IPS-20b (cell line): Measurements from ENCODE around the gene RFC2.
"Not testable (repeated sequence)": the region's sequence is repeated elsewhere in the genome, so short reads cannot be mapped to it uniquely, and the experiment has no call there.

ENCODE experiments used
- H3K27ac ChIP-seq: one replicate; pipeline ENCODE4 v1.5.1; 2013; ENCODE audit warnings: low read length
- H3K27me3 ChIP-seq: 2 replicates; pipeline ENCODE4 v1.6.1; 2013; ENCODE audit warnings: mild to moderate bottlenecking, low read length, inconsistent platforms; ENCODE audit not compliant: insufficient read depth
- H3K36me3 ChIP-seq: 2 replicates; pipeline ENCODE4 v1.6.1; 2013; ENCODE audit warnings: low read depth, mild to moderate bottlenecking, inconsistent platforms, low read length, moderate library complexity; ENCODE audit not compliant: insufficient read depth
- H3K4me1 ChIP-seq: 2 replicates; pipeline ENCODE4 v1.6.1; 2013; ENCODE audit warnings: mild to moderate bottlenecking, control low read depth, inconsistent platforms, low read length, moderate library complexity; ENCODE audit not compliant: insufficient read depth
- H3K4me3 ChIP-seq: 2 replicates; pipeline ENCODE4 v1.5.1; 2013; ENCODE audit warnings: mild to moderate bottlenecking, low read length, inconsistent platforms
- H3K9ac ChIP-seq: 2 replicates; pipeline ENCODE4 v1.6.1; 2013; ENCODE audit warnings: low read depth, mild to moderate bottlenecking, inconsistent platforms, low read length, moderate library complexity
- H3K9me3 ChIP-seq: 2 replicates; pipeline ENCODE4 v1.6.1; 2013; ENCODE audit warnings: mild to moderate bottlenecking, low read depth, low read length, inconsistent platforms; ENCODE audit not compliant: insufficient read depth

The RFC2 gene

DNA sequence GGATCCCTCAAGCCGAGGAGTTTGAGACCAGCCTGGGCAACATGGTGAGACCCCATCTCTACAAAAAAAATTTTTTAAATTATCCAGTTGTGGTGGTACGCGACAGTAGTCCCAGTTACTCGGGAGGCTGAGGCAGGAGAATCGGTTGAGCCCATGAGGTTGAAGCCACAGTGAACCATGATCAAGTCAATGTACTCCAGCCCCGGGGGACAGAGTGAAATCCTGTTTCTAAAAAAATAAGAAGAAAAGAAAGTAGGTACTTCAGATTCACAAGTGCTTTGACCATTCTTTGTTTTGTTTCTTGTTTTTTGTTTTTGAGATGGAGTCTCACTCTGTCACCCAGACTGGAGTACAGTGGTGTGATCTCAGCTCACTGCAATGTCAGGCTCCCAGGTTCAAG is 1.3 kb upstream of the RFC2 start:
- H3K4me1 ChIP-seq, H3K9me3 ChIP-seq, H3K27me3 ChIP-seq, H3K9ac ChIP-seq, H3K27ac ChIP-seq: not testable (repeated sequence)
- peaks cover 14% of the 10 kb centered on the region for H3K36me3 ChIP-seq
- peak overlapping the region; percentile 96; the same call in 1 of the 2 replicates for H3K4me3 ChIP-seq

DNA sequence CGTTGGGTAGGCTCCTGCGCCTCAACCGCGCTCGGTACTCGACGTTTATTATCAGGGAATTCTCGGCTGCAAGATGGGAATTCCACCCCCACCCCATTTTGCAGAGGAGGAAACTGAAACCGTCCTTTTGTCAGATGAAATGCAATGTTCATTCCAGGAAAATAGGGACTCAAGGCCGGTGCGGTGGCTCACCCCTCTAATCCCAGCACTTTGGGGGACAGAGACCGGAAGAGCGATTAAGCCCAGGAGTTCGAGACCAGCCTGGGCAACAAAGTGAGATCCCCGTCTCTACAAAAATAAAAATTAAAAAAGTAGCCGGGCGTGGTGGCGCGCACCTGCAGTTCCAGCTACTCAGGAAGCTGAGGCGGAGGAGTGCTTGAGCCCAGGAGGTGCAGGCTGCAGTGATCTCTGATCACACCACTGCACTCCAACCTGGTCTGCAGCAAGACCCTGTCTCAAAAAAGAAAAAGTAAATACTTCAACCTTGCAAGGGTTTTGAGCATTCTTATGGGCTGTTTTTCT is 720 bp upstream of the RFC2 start:
- Histone ChIP-seq H3K9me3 (no peaks in the 10 kb centered on the region), H3K4me1 (no peaks in the 10 kb centered on the region; the same call in 1 of the 2 replicates), H3K9ac (peak overlapping the region; percentile 98), H3K4me3 (peak overlapping the region; percentile 96), H3K27me3 (no peaks in the 10 kb centered on the region), H3K36me3 (peaks cover 19% of the 10 kb centered on the region), H3K27ac (no peak overlapping the region)

DNA sequence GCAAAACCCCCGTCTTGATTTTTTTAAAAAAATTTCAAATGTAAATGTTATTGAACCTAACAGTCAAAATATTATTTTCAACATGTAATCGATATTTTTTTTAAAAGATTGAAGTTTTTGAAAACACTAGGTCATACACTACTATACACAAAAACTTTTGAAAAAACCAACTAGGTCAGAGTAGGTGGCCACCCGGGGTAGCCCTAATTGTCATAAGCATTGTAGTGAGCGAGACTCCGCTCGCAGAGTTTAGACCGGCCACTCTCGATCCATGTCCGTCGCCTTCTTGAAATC is 417 bp downstream of the RFC2 start:
- H3K4me1 ChIP-seq: no peaks in the 10 kb centered on the region; the same call in 1 of the 2 replicates
- H3K9ac ChIP-seq: peak overlapping the region; percentile 98
- H3K27me3 ChIP-seq: no peaks in the 10 kb centered on the region
- peak overlapping the region; percentile 96 for H3K4me3 ChIP-seq
- peak overlapping the region; percentile 93 for H3K27ac ChIP-seq
- H3K36me3 ChIP-seq: peaks cover 31% of the 10 kb centered on the region
- H3K9me3 ChIP-seq: no peaks in the 10 kb centered on the region

DNA sequence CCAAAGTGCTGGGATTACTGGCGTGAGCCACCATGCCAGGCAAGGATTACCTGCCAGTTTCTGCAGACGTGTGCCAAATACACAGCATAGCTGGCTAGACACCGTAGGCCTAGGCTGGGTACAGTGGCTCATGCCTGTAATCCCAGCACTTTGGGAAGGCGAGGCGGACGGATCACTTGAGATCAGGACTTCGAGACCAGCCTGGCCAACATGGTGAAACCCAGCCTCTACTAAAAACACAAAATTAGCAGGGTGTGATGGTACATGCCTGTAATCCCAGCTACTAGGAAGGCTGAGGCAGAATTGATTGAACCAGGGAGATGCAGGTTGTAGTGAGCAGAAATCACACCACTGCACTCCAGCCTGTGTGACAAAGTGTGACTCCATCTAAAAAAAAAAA is 868 bp downstream of the RFC2 start:
- H3K9me3 ChIP-seq: no peaks in the 10 kb centered on the region
- peak overlapping the region; percentile 96 for H3K4me3 ChIP-seq
- no peaks in the 10 kb centered on the region for H3K27me3 ChIP-seq
- H3K36me3 ChIP-seq: peaks cover 35% of the 10 kb centered on the region
- H3K27ac ChIP-seq: no peak overlapping the region
- H3K9ac ChIP-seq: peak overlapping the region; percentile 98
- no peaks in the 10 kb centered on the region; the same call in 1 of the 2 replicates for H3K4me1 ChIP-seq

DNA sequence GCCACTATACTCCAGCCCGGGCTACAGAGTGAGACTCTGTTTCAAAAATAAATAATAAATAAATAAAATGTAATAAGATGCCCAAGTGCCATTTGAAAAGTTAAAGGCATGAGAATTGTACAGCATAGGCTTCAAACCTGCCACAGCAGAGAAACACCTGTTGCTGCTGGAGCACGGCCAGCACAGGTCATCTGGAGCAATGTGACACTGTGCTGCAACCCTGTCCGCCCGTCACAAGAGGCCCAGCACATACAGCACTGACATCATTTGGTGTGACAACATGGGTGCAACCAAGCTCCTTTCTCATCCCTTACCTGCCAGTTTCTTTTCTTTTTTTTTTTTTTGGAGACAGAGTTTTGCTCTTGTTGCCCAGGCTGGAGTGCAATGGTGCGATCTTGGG is 1.3 kb downstream of the RFC2 start:
- Histone ChIP-seq H3K27me3 (no peaks in the 10 kb centered on the region), H3K27ac (no peak overlapping the region), H3K4me1 (no peaks in the 10 kb centered on the region; the same call in 1 of the 2 replicates), H3K4me3 (peak overlapping the region; percentile 96; the same call in 1 of the 2 replicates), H3K9ac (peak overlapping the region; percentile 98; the same call in 1 of the 2 replicates), H3K9me3 (no peaks in the 10 kb centered on the region), H3K36me3 (peaks cover 40% of the 10 kb centered on the region)

DNA sequence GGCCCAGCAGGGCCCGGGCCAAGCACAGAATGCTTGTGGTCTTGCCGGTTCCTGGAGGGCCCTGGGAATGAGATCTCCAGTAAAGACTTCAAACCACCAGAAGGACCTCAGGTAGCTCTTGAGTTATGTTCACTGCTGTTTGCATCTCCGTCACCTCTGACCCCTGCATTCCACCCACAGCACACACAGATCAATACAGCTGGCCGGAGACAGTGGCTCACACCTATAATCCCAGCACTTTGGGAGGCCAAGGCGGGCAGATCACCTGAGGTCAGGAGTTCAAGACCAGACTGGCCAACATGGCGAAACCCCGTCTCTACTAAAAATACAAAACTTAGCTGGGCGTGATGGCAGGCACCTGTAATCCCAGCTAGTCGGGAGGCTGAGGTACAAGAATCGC is 5.1 kb downstream of the RFC2 start:
- not testable (repeated sequence) for H3K4me1 ChIP-seq, H3K9ac ChIP-seq, H3K27me3 ChIP-seq, H3K4me3 ChIP-seq, H3K27ac ChIP-seq, H3K9me3 ChIP-seq
- H3K36me3 ChIP-seq: peaks cover 71% of the 10 kb centered on the region

DNA sequence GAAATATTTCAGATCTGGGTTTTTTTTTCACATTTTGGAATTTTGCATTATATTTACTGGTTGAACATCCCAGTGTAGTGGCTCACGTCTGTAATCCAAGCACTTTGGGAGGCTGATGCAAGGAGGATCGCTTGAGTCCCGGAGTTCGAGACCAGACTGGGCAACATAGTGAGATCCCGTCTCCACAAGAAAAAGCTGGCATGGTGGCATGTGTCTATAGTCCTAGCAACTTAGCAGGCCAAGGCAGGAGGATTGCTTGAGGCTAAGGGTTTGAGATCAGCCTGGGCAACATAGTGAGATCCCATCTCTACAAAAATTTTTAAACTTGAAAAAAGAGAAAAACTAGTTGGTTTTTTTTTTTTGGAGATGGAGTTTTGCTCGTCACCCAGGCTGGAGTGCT is 6.0 kb downstream of the RFC2 start:
- H3K4me1 ChIP-seq: no peaks in the 10 kb centered on the region; the same call in 1 of the 2 replicates
- no peak overlapping the region for H3K4me3 ChIP-seq
- H3K27ac ChIP-seq: no peak overlapping the region
- H3K36me3 ChIP-seq: peaks cover 80% of the 10 kb centered on the region
- no peak overlapping the region for H3K9ac ChIP-seq
- no peaks in the 10 kb centered on the region for H3K9me3 ChIP-seq
- no peaks in the 10 kb centered on the region for H3K27me3 ChIP-seq

DNA sequence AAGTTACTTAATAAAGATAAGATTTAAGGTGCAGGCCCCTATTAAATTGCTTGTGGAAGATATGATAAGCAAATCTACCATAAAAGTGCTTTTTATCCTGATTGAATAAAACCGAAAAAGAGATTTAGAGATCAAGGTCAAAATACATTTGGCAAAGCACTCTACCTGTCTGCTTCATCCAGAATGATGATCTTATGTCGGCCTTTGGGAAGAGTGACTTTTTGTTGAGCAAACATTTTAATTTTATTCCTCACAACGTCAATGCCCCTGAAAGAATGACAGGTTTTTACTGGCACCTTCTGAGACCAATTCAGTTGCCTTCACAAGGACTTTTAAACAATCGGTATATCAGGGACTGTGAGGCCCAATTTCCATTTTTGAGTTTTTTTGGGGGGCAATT is 7.7 kb downstream of the RFC2 start:
- Histone ChIP-seq H3K27ac (no peak overlapping the region), H3K27me3 (no peaks in the 10 kb centered on the region), H3K4me3 (no peak overlapping the region), H3K4me1 (no peaks in the 10 kb centered on the region), H3K9me3 (no peaks in the 10 kb centered on the region), H3K9ac (no peak overlapping the region), H3K36me3 (peaks cover 91% of the 10 kb centered on the region)

DNA sequence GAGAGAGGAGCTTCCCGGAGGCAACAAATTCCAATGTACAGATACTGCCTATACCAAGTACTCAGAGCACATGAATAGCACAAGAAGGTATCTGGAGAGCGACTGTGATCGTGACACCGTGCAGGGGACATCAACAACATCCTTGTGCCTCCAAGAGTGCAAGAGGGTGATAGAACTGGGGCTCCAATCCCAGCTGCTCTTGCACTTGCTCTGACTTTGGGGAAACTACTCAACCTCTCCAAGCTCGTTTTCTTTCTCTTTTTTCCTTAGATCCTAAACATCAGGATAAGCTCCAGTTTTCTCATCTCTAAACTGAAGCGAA is 12.1 kb downstream of the RFC2 start:
- Histone ChIP-seq H3K27ac (no peak overlapping the region), H3K9me3 (no peaks in the 10 kb centered on the region), H3K27me3 (no peaks in the 10 kb centered on the region), H3K4me1 (no peaks in the 10 kb centered on the region), H3K36me3 (peaks cover 92% of the 10 kb centered on the region), H3K4me3 (no peak overlapping the region), H3K9ac (no peak overlapping the region)

DNA sequence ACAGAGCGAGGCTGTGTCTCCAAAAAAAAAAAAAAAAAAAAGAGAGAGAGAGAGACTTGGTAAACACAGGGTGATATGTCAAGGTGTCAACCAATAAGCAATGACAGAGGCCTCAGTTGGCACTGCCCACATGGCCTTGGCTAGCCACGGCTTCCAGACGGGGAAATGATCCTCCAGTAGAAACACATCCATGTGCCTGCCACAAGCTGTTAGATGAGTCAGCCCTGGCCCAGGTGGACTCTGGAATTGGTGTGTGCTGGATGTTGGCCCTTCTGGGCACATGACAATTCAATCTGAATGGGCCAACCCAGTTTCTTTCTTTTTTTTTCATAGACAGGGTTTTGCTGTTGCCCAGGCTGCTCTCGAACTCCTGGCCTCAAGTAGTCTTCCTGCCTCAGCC is 13.7 kb downstream of the RFC2 start:
- H3K4me1 ChIP-seq: no peaks in the 10 kb centered on the region
- no peak overlapping the region for H3K27ac ChIP-seq
- H3K4me3 ChIP-seq: no peak overlapping the region
- peaks cover 98% of the 10 kb centered on the region for H3K36me3 ChIP-seq
- no peaks in the 10 kb centered on the region for H3K27me3 ChIP-seq
- H3K9me3 ChIP-seq: no peaks in the 10 kb centered on the region
- no peak overlapping the region for H3K9ac ChIP-seq

DNA sequence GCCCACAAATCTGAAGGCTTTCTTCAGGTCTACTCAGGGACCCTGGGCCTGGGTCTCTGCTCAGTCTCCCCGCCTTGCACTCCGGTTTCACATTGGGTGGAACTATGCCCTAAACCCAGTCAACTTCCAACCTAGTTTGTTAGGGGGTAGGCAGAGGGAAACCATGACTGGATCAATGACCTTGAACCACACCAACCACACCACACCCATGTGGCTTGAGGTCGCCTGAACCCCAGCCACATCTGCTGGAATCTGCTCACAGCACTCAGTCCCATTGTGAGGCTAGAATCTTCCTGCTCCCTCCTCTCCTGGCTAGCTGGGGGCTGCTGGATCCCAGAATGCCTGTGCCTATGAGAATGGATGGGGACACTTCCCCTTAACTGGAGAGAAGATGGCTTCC is 17.9 kb downstream of the RFC2 start:
- Histone ChIP-seq H3K9ac (no peak overlapping the region), H3K9me3 (no peaks in the 10 kb centered on the region), H3K27me3 (no peaks in the 10 kb centered on the region), H3K36me3 (peaks cover 98% of the 10 kb centered on the region), H3K27ac (no peak overlapping the region), H3K4me3 (no peak overlapping the region), H3K4me1 (no peaks in the 10 kb centered on the region)

DNA sequence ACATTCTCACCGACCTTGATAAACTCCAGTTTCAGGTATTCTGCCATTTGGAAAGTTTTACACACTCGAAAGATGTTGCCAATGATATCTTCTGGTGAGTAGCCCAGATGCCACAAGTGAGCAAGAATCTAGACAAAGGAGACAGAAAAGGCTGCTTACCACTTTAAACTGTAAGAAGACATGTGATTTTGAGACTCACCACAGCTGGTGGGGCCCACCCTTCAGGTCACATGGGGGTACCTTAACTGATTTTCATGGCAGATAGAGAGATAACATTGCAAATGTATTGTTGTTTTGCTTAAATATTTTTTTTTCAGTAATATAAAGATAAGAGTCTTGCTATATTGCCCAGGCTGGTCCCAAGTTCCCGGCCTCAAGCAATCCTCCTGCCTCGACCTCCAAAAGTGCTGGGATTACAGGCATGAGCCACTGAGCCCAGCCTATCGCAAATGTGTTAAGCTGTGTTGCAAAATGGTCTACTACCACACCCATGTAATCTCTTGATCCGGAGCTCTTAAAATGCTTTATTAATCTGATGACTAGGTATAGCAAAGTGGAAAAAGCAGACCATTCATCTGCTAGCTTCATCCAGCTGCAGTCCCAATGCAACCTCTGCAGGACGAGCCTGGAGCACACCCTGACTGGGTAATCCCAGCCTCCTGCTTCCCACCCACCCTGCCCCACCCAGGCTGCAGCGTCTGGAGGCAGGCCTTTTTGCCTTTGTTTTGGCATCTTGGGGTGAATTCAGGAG is 18.5 kb downstream of the RFC2 start:
- Histone ChIP-seq H3K36me3 (peaks cover 98% of the 10 kb centered on the region), H3K27ac (no peak overlapping the region), H3K4me3 (no peak overlapping the region), H3K27me3 (no peaks in the 10 kb centered on the region), H3K9ac (no peak overlapping the region), H3K4me1 (no peaks in the 10 kb centered on the region), H3K9me3 (no peaks in the 10 kb centered on the region)
